SKM-1 treated with dmso at 0.1 percent for 144 hours (cell line): ENCODE results near the gene HIVEP3.

ENCODE experiments used
- DNase-seq: peaks from one replicate; lab custom pipeline; 2025; ENCODE audit not compliant: unreplicated experiment; lab: John Stamatoyannopoulos, UW

Gene HIVEP3

GRCh38 chr1:41640141-41640751 is 278.5 kb downstream of the HIVEP3 start:
- DNase-seq = no peak

GRCh38 chr1:41639332-41639936 is 279.3 kb downstream of the HIVEP3 start:
- DNase-seq = no peak

GRCh38 chr1:41638086-41639024 is 280.4 kb downstream of the HIVEP3 start:
- DNase-seq = no peak

DNA sequence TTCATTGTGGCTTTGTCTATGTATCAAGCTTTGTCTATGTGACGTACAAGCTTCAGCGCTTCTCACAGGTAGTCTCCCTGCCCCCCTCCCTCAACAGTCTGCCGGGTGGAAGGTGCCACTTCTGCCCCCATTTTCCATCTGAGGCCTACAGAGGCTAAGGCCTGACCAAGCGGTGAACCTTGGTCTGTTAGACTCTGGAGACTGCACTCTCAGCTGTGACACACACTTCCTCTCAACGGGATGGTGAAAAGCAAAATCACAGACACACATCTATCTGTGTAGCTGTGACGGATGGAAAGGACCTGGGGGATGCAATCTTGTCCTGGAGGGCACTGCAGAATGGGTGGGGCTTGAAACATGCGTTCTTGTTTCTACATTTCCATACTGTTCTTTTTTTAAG is 281.4 kb downstream of the HIVEP3 start:
- DNase-seq = no peak

DNA sequence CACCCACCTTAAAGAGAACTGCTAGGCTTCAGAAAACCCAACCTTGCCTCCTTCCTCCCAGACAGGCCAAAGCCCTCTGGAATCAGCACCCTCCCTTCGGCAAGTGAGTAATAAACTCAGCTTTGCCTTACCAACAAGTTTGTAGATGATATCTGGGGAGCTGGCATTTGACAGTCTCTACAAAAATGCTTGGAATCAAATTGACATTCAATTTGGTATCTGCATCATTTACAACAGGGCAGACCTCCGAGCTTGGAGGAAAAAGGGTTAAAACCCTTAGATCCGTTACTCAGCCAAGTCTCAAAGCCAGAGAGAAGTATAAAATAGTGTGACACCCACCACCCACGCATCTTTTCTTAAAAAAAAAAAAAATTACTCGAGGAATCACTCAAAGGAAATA is 285.0 kb downstream of the HIVEP3 start:
- DNase-seq = no peak

GRCh38 chr1:41632781-41633575 is 285.7 kb downstream of the HIVEP3 start:
- DNase-seq = no peak

GRCh38 chr1:41631971-41632370 is 286.8 kb downstream of the HIVEP3 start:
- DNase-seq = no peak

- DNase-seq = no peak
Measured at GRCh38 chr1:41631154-41631553, 287.6 kb downstream of the HIVEP3 start.

DNA sequence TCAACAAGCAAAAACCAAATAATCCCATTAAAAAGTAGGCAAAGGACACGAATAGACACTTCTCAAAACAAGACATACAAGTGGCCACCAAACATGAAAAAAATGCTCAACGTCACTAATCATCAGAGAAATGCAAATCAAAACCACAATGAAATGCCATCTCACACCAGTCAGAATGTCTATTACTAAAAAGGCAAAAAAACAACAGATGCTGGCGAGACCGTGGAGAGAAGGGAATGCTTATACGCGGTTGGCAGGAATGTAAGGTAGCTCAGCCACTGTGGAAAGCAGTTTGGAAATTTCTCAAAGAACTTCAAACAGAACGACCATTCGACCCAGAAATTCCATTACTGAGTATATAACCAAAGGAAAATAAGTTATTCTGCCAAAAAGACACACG is 289.2 kb downstream of the HIVEP3 start:
- no peak for DNase-seq

DNA sequence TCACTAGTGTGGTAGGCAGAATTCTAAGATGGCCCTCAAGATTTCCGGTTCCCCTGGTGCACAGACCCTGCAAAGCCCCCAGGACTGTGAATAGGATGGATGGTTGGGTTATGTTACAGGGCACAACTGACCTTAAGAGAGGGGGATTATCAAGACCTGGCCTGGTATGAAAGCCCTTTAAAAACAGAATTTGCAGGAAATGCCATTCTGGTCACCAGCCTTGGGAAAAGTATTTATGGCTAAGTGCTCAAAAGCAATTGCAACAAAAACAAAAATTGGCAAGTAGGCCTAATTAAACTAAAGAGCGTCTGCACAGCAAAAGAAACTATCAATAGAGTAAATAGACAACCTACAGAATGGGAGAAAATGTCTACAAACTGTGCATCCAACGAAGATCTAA is 289.6 kb downstream of the HIVEP3 start:
- no peak for DNase-seq

DNA sequence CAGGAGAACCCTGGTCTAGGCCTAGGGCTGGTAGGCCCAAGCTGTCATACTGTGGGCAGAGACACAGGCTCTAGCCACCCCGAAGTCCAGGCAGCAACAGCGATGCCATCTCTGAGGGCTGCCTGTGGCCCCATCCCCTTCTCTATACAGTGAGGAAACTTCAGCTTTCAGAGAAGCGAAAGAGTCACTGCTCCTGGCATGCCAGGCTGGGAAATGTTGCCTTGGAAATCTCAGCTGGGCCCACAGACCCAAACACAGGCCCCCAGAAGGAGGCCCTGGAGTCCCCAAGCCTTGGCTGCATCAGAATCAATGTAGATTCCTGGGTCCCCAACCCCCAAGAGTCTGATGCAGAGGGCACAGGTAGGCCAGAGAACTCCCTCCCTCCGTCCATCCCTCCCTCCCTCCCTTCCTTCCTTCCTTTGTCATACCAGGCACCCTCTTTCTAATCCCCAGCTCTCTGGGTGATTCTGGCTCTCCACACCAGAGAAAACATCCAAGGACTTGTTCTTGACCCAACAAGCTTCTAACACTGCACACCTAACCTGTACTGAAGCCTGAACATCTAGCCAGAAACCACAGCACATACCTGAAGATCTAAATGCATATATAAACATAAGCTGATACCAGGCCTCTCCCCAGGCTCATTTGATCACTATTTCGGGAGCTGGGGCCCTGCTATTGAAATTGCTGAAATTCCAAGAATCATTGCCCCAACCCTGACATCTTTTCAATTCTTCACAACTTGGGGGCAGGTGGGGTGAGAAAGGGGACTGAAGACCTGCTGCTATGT is 291.0 kb downstream of the HIVEP3 start:
- no peak for DNase-seq

DNA sequence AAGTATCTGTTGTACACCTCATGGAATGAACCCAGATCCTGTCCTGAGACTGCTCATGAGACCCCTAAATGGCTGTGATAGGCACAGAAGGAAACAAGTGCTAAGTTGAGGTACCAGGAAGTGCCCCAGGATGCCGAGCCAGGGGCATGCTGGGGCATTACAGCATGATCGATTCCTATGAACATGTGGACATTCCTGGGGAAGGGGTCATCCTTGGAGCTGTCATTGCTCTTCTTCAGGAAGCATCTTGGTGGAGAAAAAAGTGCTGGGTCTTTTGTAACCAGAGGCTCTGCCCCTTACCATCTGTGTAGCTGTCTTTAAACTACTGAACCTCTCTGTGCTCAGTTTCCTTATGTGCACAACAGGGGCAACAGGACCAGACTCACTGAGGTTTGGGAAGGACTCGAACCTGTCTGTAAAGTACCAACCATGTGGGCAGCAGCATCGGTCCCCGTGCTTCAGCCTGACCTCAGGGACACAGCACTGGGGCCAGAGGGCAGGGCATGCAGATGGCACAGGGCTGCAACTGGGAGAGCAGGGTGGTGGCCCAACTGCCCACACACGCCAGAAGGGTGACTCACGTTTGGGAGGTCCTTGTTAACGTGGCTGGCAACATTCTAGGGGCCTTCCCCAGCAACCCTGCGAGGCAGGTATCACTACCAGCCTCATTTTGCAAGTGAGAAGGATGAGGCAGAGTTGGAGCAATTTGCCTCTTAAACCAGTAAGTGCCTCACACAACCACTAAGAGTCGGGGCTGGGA is 291.9 kb downstream of the HIVEP3 start:
- no peak for DNase-seq

DNA sequence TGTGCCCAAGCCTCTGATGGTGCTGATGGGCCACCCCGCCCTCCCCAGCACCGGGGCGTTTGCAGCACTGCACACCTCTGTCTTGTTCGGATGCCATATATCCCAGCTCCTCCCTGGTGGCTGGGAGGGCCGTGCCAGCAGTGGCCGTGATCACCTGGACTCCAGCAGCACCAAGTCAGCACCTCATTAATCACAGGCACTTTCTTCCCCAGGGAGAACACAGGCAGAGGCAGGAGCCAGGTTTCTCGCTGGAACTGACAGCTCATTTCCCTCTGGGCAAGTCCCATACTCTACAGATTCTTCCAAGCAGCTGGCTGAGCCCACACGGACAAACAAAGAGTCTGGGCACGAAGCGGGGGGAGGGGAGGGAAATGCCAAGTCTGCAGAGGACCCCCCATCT is 292.6 kb downstream of the HIVEP3 start:
- no peak for DNase-seq

DNA sequence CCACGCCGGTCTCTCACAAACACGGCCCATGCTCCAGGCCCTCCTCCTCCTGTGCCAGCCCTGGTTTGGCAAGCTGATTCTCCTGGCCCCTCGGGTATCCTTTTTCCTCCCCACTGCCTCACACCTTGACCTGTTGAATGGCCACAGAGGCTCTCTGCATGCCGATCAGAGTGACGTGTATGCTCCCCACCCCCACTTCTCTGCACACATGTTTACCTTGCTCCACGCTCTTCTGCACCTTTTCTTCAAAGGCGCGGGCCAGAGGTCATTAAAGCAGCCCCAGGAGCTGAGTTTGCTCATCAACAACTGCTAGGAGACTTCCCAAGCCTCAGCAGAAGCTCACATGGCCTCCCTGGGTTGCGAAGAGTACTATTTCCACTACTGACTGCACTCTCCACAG is 295.0 kb downstream of the HIVEP3 start:
- no peak for DNase-seq

DNA sequence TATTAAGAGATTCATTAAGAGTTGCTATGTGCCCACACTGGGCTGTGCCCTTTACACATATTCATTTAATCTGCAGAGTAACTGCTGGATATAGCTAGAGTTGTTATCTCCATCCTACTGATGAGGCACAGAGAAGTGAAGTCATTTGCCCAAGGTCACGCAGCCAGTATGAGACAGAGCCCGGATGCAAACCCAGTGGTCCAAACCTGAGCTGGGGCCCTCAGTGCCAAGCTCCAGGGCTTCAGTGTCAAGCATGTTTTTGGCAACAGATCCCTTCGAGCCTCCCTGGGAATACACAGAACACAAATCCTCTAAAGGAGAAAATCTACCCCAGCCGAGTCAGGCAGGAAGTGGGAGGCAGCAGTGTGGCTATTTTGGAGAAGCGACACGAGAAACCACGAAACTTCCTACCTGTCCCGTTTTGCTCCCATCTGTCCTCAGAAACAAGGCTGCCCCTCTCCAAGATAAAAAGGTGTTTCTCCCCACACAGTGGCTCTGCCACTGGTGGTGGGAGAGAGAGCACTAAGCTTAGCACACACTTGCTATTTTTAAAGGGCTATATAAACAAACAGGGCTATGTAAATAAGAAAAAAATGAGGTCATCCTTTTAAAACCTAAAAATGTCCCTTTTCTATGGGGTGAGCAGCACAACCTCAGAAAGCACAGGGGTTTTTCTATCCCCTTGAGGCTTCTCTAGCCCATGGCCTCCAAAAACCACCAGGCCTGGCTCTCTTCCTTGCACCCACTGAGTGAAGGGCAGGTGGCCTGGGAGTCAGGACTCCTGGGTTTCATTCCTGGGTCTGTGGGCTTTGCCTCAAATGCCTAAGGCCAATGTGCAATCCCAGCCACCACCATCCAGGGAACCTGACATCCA is 295.6 kb downstream of the HIVEP3 start:
- DNase-seq = no peak

- DNase-seq = no peak
Measured at GRCh38 chr1:41622402-41622801, 296.3 kb downstream of the HIVEP3 start.

- DNase-seq = no peak
Measured at GRCh38 chr1:41621791-41622190, 296.9 kb downstream of the HIVEP3 start.

DNA sequence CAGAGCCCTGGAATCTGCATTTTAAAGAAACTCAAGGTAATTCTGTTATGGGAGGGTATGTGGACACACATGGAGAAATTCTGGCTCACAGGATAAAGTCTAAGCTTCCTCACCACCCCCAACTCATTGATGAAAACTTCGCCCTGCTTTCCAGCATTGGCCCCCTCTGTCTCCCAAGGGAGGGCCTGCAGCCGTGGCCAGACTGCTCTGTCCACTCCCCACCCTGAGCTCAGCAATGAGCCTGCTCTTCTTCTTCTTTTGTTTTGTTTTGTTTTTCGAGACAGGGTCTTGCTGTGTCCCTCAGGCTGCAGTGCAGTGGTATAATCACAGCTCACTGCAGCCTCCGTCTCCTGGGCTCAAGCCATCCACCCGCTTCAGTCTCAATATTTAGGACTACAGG is 297.5 kb downstream of the HIVEP3 start:
- no peak for DNase-seq
